Measurements from ENCODE around the gene GRM3.

Gene GRM3

GRCh38 chr7:86790383-86790782 lies 146.7 kb downstream of the GRM3 start:
- no peak for DNase-seq

GRCh38 chr7:86792260-86792659 lies 148.6 kb downstream of the GRM3 start:
- DNase-seq = no peak

DNA sequence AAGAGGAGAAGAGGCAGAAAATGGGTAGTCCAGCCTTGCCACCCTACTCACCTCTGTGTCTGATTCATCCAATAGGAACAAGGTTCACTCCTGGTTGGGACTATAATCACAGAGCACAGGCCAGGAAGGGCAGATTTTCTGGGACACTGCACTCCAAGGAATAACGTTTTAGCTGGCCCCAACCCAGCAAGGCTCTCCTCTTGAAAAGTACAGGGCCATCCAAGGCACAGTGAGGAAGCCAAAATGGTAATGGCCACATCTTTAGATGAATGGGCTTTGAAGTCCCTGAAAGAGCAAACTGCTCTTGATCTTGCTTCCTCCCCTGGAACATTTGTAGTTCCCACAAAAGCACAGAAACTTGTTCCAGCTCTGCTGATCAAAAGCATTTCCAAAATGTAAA lies 149.4 kb downstream of the GRM3 start:
- DNase-seq = no peak

GRCh38 chr7:86814661-86815379 lies 171.1 kb downstream of the GRM3 start:
- peak; percentile 4 for DNase-seq

GRCh38 chr7:86815556-86815955 lies 171.8 kb downstream of the GRM3 start:
- DNase-seq = no peak

- DNase-seq = no peak
These were observed 175.2 kb downstream of the GRM3 start for GRCh38 chr7:86818903-86819302.

DNA sequence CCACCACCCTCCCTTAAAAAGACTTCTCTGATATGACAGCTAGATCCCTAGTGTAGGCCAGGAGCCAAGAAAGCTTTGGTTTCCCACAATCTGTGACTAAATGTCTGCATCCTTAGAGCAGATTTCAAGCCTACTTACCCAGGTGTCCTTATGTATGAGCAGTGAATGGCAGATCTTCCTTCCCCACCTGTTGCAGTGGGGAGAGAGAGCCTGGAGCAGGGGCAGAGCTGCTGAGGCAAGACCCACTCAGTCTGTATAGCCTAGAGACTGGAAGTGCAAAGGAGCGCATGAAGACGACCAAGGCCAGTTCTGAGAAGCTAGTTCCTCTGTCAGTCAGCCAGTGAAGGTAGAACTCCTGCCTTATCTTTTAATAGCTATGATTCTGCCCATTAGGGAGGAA lies 180.1 kb downstream of the GRM3 start:
- DNase-seq = no peak

GRCh38 chr7:86825264-86825663 lies 181.6 kb downstream of the GRM3 start:
- no peak for DNase-seq

GRCh38 chr7:86826948-86827347 lies 183.2 kb downstream of the GRM3 start:
- DNase-seq = no peak

GRCh38 chr7:86833360-86833759 lies 189.7 kb downstream of the GRM3 start:
- DNase-seq = no peak

DNA sequence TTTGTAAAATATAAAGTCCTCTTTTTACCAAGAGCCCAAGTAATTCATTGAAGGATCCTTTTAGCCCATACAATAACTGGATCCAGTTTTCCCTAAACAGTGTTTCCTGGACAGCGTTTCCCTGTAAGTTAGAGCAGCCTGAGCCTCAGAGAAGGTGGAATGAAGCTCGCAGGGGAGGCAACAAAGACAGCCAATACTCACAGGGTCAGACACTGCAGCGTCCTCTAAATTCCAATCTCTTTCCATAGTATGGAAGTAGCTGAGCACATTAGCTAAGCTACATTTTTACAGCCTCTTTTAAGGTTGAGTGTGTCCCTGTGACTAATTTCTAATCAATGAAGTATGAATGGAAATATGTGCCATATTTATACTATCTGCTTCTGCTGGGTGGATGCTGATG lies 193.5 kb downstream of the GRM3 start:
- DNase-seq = no peak

- DNase-seq = no peak
These were observed 200.9 kb downstream of the GRM3 start for GRCh38 chr7:86844608-86845007.

GRCh38 chr7:86846494-86847190 lies 202.9 kb downstream of the GRM3 start:
- no peak for DNase-seq

- DNase-seq = no peak
These were observed 204.5 kb downstream of the GRM3 start for GRCh38 chr7:86848226-86848625.

DNA sequence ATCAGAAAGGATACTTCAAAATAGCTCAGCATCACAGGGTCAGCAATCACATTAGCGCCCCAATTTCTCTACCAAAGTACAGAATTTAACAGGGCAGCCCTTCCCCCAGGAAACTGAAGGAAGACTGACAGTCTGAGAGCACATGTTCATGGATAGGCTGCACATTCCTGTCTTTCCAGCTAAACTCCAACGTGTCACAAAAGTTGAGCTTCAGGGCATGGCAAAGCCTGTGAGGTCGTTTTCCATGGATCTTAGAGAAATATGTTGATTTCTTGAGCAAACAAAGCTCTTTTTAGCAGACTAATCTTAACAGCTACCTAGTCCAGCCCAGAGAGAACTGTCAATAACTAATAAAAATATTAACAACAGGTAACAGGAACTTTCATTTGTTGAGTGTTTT lies 207.9 kb downstream of the GRM3 start:
- no peak for DNase-seq

DNA sequence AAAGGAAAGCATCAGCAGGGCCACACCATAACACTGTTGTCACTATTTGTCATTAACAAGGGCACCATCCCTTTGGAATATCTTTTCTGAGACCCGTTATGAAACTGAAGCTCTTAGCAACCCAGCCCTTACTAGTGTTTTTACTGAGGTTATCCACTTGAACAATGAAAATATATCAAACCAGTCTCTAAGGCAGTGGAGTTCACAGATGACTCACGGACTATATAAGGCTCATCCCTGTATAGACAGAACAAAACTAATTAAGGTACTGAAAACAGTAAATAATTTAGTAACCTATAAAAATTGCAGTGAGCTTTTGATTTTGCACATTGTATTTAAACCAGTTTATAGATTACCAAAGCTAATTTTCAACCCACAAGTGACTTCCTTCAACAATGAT lies 219.7 kb downstream of the GRM3 start:
- no peak for DNase-seq

DNA sequence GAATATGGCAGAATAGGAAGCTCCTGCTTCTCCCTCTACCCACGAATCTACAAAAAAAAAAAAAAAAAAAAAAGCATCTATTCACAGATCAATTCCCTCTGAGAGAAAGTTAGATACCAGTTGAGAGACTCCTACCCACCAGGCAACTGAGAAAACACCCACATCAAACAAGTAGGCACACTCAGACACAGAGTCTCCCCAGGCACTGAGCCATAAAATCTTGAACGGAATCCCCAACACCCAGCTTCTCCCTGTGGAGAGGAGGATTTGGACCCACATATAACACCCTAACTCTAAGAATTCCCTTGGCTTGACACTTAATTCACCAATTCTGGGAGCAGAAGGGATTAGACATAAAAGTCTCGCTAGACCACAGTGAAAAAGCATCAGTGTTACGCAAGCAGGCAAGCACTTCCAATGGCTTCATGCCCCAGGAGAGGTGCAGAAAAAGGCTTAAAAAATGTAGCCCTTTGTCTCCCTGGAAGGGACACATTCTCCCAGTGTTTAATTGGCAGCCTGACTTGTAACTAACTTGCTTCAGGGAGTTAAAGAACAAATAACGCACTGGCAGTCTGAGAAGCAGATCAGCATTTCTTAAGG lies 223.6 kb downstream of the GRM3 start:
- no peak for DNase-seq

- no peak for DNase-seq
These were observed 232.4 kb downstream of the GRM3 start for GRCh38 chr7:86876146-86876545.

- DNase-seq = no peak
These were observed 240.4 kb downstream of the GRM3 start for GRCh38 chr7:86884152-86884551.

GRCh38 chr7:86889501-86889900 lies 245.8 kb downstream of the GRM3 start:
- no peak for DNase-seq

- DNase-seq = no peak
These were observed 254.5 kb downstream of the GRM3 start for GRCh38 chr7:86898171-86898570.

- no peak for DNase-seq
These were observed 257.2 kb downstream of the GRM3 start for GRCh38 chr7:86900886-86901285.

GRCh38 chr7:86904949-86905834 lies 261.5 kb downstream of the GRM3 start:
- DNase-seq = peak; percentile 37

Data from fibroblast of skin of scalp (primary cell).